KG1 (cell line): ENCODE data around the gene TFIP11.

ENCODE experiments used
- DNase-seq: peaks from one replicate; lab custom pipeline; 2025; lab: John Stamatoyannopoulos, UW

The TFIP11 gene

GRCh38 chr22:26503758-26504157, 8.5 kb downstream of the TFIP11 start:
- no peak for DNase-seq

GRCh38 chr22:26502688-26503561, 9.3 kb downstream of the TFIP11 start:
- DNase-seq: peak; percentile 64

GRCh38 chr22:26501996-26502395, 10.3 kb downstream of the TFIP11 start:
- no peak for DNase-seq

GRCh38 chr22:26499188-26499703, 13.0 kb downstream of the TFIP11 start:
- no peak for DNase-seq

- DNase-seq: no peak
Measured at GRCh38 chr22:26496456-26496855, 15.8 kb downstream of the TFIP11 start.

GRCh38 chr22:26494506-26494905, 17.8 kb downstream of the TFIP11 start:
- DNase-seq: no peak

GRCh38 chr22:26492220-26492619, 20.1 kb downstream of the TFIP11 start:
- no peak for DNase-seq

GRCh38 chr22:26489447-26490036, 22.7 kb downstream of the TFIP11 start:
- DNase-seq: no peak

- DNase-seq: no peak
Measured at GRCh38 chr22:26487996-26488395, 24.3 kb downstream of the TFIP11 start.

- no peak for DNase-seq
Measured at GRCh38 chr22:26486394-26486793, 25.9 kb downstream of the TFIP11 start.

- DNase-seq: no peak
Measured at GRCh38 chr22:26485806-26486390, 26.4 kb downstream of the TFIP11 start.

GRCh38 chr22:26485013-26485412, 27.3 kb downstream of the TFIP11 start:
- DNase-seq: no peak

GRCh38 chr22:26484360-26484706, 27.9 kb downstream of the TFIP11 start:
- no peak for DNase-seq

- DNase-seq: peak; percentile 93
Measured at GRCh38 chr22:26483439-26484359, 28.6 kb downstream of the TFIP11 start, which contains the start of the genes HPS4 and SRRD. Gene HPS4 (minus strand): TSS chr22:26483783. CDS start chr22:26481762, 2,021 bp downstream. Gene SRRD (plus strand): TSS chr22:26483877. CDS start chr22:26483891, 14 bp downstream.

- DNase-seq: no peak
Measured at GRCh38 chr22:26483043-26483438, 29.2 kb downstream of the TFIP11 start.

- no peak for DNase-seq
Measured at GRCh38 chr22:26482161-26482560, 30.1 kb downstream of the TFIP11 start.

- no peak for DNase-seq
Measured at GRCh38 chr22:26481694-26482093, 30.6 kb downstream of the TFIP11 start.

- DNase-seq: no peak
Measured at GRCh38 chr22:26481112-26481693, 31.1 kb downstream of the TFIP11 start.

GRCh38 chr22:26480611-26480932, 31.7 kb downstream of the TFIP11 start:
- DNase-seq: no peak

- peak; percentile 50 for DNase-seq
Measured at GRCh38 chr22:26479792-26480610, 32.3 kb downstream of the TFIP11 start.
